Breast epithelium (tissue), 4 donors: ENCODE measurements around the gene CROCC2. TPM values are rescaled to one million over a fixed set of nuclear protein-coding genes. Genes with fewer than 3 reads are reported as not detected.
A peak's percentile ranks its signal among the peaks of the same experiment; 100 is the strongest.

Experiments
- DNase-seq, 2 donors: peaks; one replicate each; pipeline ENCODE4 v3.0.0-alpha.2; 2019; ENCODE audit warnings: low spot score in 2 of 2
- H3K27ac ChIP-seq, 2 donors: fragments of 200-600 bp; sonication (generic) in 1 of 2; one replicate each; pipeline ENCODE4 v1.5.1; 2016 to 2019; ENCODE audit warnings: mild to moderate bottlenecking in 1 of 2
- H3K27me3 ChIP-seq, 2 donors: fragments of 200-600 bp; sonication (generic) in 1 of 2; one replicate each; pipeline versions ENCODE4 v1.5.1 to v1.6.0; 2017 to 2019; ENCODE audit warnings: control low read depth in 1 of 2, mild to moderate bottlenecking in 1 of 2
- H3K36me3 ChIP-seq: fragments of 200-600 bp; one replicate; pipeline ENCODE4 v1.5.1; 2019
- H3K4me1 ChIP-seq, 2 donors: fragments of 200-600 bp; sonication (generic); one replicate each; pipeline ENCODE4 v1.5.1; 2016 to 2019; ENCODE audit warnings: control low read depth in 1 of 2
- H3K4me3 ChIP-seq, 3 donors: fragments of 200-600 bp; sonication (generic); 1 replicate in 2 of 3; 2 replicates in 1 of 3; pipeline ENCODE4 v1.5.1; 2016 to 2019; ENCODE audit warnings: mild to moderate bottlenecking in 3 of 3, moderate library complexity in 2 of 3
- H3K9me3 ChIP-seq, 2 donors: fragments of 200-600 bp; sonication (generic) in 1 of 2; one replicate each; pipeline ENCODE4 v1.5.1; 2016 to 2019; ENCODE audit warnings: control low read depth in 1 of 2
- CTCF ChIP-seq, 3 donors: fragments of 450-650 bp; IDR thresholded peaks; one replicate each; pipeline ENCODE4 v1.5.1; 2016 to 2017; ENCODE audit warnings: antibody characterized with exemption in 3 of 3, mild to moderate bottlenecking in 3 of 3, moderate library complexity in 3 of 3
- POLR2A ChIP-seq: fragments of 450-650 bp; IDR thresholded peaks from one replicate; pipeline ENCODE4 v1.6.1; 2016; ENCODE audit warnings: antibody characterized with exemption, mild to moderate bottlenecking, moderate library complexity
- POLR2AphosphoS5 ChIP-seq, 3 donors: sonication (generic); formaldehyde crosslinking; IDR thresholded peaks; one replicate each; pipeline ENCODE4 v1.6.1; 2017; ENCODE audit warnings: antibody characterized with exemption in 3 of 3
- intact Hi-C: fragments of 100-400 bp; cut with DNase I; formaldehyde crosslinking; loops from one replicate; pipeline ENCODE4 v1.15.1; 2023; ENCODE audit warnings: low total_unique reads
- total RNA-seq, 3 donors: library from RNA; depleted of rRNA; stranded (reverse); fragments of >200 nt; gene quantifications; one replicate each; pipeline ENCODE4 v1.1.0, GENCODE V29; 2016

Gene CROCC2
- total RNA-seq, 3 donors from 2014 or later, result 0.33 TPM; not detected in 2

GRCh38 chr2:240960309-240960970, 54.3 kb downstream of the CROCC2 start:
- DNase-seq, result peak; percentile 34 to 54
- Histone ChIP-seq H3K27ac (peak overlapping the region; percentile 33 to 89), H3K36me3 (no peaks in the 10 kb centered on the region), H3K9me3 (no peaks in the 10 kb centered on the region), H3K4me1 (peaks cover 5 to 7% of the 10 kb centered on the region in 2 donors), H3K27me3 (no peaks in the 10 kb centered on the region), H3K4me3 (peak overlapping the region in 1 of 3 donors; percentile 10)
- intact Hi-C loops, result no loop called here
- TF ChIP-seq CTCF (IDR thresholded peaks at IDR 0.05), result no peak
- TF ChIP-seq POLR2A, result no peak
- TF ChIP-seq POLR2AphosphoS5 (IDR thresholded peaks at IDR 0.05), result peak in 1 of 3 donors; percentile 14

GRCh38 chr2:240960971-240961876, 55.1 kb downstream of the CROCC2 start:
- no peaks in the 10 kb centered on the region for H3K4me1 ChIP-seq
- H3K4me3 ChIP-seq, result no peak overlapping the region
- DNase-seq, result peak; percentile 15 to 20
- TF ChIP-seq POLR2AphosphoS5 (IDR thresholded peaks at IDR 0.05) (peak in 1 of 3 donors; percentile 16), POLR2A (no peak), CTCF (IDR thresholded peaks at IDR 0.05) (no peak)
- H3K27ac ChIP-seq, result peak overlapping the region; percentile 33 to 93
- H3K9me3 ChIP-seq, result no peaks in the 10 kb centered on the region
- no peaks in the 10 kb centered on the region for H3K27me3 ChIP-seq
- H3K36me3 ChIP-seq, result no peaks in the 10 kb centered on the region
- intact Hi-C loops, result no loop called here

- H3K4me3 ChIP-seq, result peak overlapping the region in 1 of 3 donors; percentile 28
- no peaks in the 10 kb centered on the region for H3K36me3 ChIP-seq
- H3K27me3 ChIP-seq, result no peaks in the 10 kb centered on the region
- H3K27ac ChIP-seq, result peak overlapping the region in 1 of 2 donors; percentile 93
- H3K4me1 ChIP-seq, result no peaks in the 10 kb centered on the region
- peak in 1 of 2 donors; percentile 15 for DNase-seq
- intact Hi-C loops, result no loop called here
- TF ChIP-seq POLR2A, result no peak
- no peak for TF ChIP-seq CTCF (IDR thresholded peaks at IDR 0.05)
- TF ChIP-seq POLR2AphosphoS5 (IDR thresholded peaks at IDR 0.05), result no peak
- H3K9me3 ChIP-seq, result no peaks in the 10 kb centered on the region
Observed at GRCh38 chr2:240961910-240962299, 55.8 kb downstream of the CROCC2 start.

- Histone ChIP-seq H3K9me3 (no peaks in the 10 kb centered on the region), H3K4me1 (no peaks in the 10 kb centered on the region), H3K27ac (peak overlapping the region; percentile 22 to 93), H3K36me3 (no peaks in the 10 kb centered on the region), H3K4me3 (peak overlapping the region in 1 of 3 donors; percentile 28), H3K27me3 (no peaks in the 10 kb centered on the region)
- DNase-seq, result peak; percentile 23 to 54
- no peak for TF ChIP-seq CTCF (IDR thresholded peaks at IDR 0.05)
- TF ChIP-seq POLR2AphosphoS5 (IDR thresholded peaks at IDR 0.05), result peak in 2 of 3 donors; percentile 23 to 72
- intact Hi-C loops, result no loop called here
Observed at GRCh38 chr2:240962300-240963064, 56.3 kb downstream of the CROCC2 start.
